SK-N-SH (cell line): ENCODE measurements around the gene TNFAIP8L1. TPM values are rescaled to one million over a fixed set of nuclear protein-coding genes. Genes with fewer than 3 reads are reported as not detected.

Experiments
- CTCF ChIA-PET: fragments of 300-600, 350-600 bp; formaldehyde crosslinking; extraction: SDS; loops from one replicate; lab custom pipeline; 2021; lab: Yijun Ruan, JAX
- POLR2A ChIA-PET: fragments of 350-600 bp; sonication (Branson Sonifier 250); formaldehyde crosslinking; extraction: SDS; loops from one replicate; lab custom pipeline; 2020; ENCODE audit warnings: antibody characterized with exemption, inconsistent platforms; lab: Yijun Ruan, JAX
- DNase-seq: peaks from one replicate; pipeline ENCODE4 v3.0.0; 2012
- H2AFZ ChIP-seq: fragments of 200-600 bp; sonication (generic); 2 replicates; pipeline ENCODE4 v1.8.1; 2016; ENCODE audit warnings: antibody characterized with exemption, mild to moderate bottlenecking, low read depth
- H3F3A ChIP-seq: fragments of 200-600 bp; sonication (generic); replicated peaks from 2 replicates; pipeline ENCODE3; 2016; ENCODE audit warnings: antibody characterized with exemption, mild to moderate bottlenecking; ENCODE audit not compliant: insufficient read depth
- H3K27ac ChIP-seq, 2 experiments: fragments of 200-500 bp in 1 of 2; fragments of 200-600 bp in 1 of 2; sonication (Bioruptor generic) in 1 of 2; sonication (generic), shearing (Covaris generic) in 1 of 2; 2 replicates each; pipeline versions ENCODE4 v1.5.1 to v1.6.1; 2014 to 2016; ENCODE audit warnings: low read depth in 2 of 2, inconsistent platforms in 1 of 2, low read length in 1 of 2, mild to moderate bottlenecking in 1 of 2, mixed read lengths in 1 of 2
- H3K27me3 ChIP-seq: fragments of 200-600 bp; sonication (generic), shearing (Covaris generic); 2 replicates; pipeline ENCODE4 v1.6.1; 2016; ENCODE audit warnings: mixed run types; ENCODE audit not compliant: insufficient read depth
- H3K36me3 ChIP-seq, 2 experiments: fragments of 200-500 bp in 1 of 2; fragments of 200-600 bp in 1 of 2; sonication (Bioruptor generic) in 1 of 2; sonication (generic) in 1 of 2; replicated peaks in 1 of 2; 2 replicates each; pipeline versions ENCODE3 to v1.5.1; 2014 to 2016; ENCODE audit warnings: low read length in 1 of 2, mild to moderate bottlenecking in 1 of 2; ENCODE audit not compliant: insufficient read depth in 2 of 2, control insufficient read depth in 1 of 2
- H3K4me1 ChIP-seq, 2 experiments: fragments of 200-500 bp in 1 of 2; fragments of 200-600 bp in 1 of 2; sonication (Bioruptor generic) in 1 of 2; sonication (generic), shearing (Covaris generic) in 1 of 2; 2 replicates each; pipeline versions ENCODE4 v1.5.1 to v1.6.1; 2014 to 2016; ENCODE audit warnings: low read depth in 1 of 2, low read length in 1 of 2, mixed run types in 1 of 2; ENCODE audit not compliant: insufficient read depth in 2 of 2, control insufficient read depth in 1 of 2
- H3K4me2 ChIP-seq: fragments of 200-600 bp; sonication (generic), shearing (Covaris generic); 2 replicates; pipeline ENCODE4 v1.6.1; 2017; ENCODE audit warnings: mixed run types
- H3K4me3 ChIP-seq, 2 experiments: fragments of 200-500 bp in 1 of 2; fragments of 200-600 bp in 1 of 2; sonication (Bioruptor generic) in 1 of 2; sonication (generic), shearing (Covaris generic) in 1 of 2; 2 replicates each; pipeline versions ENCODE4 v1.5.1 to v1.8.1; 2014 to 2016; ENCODE audit warnings: low read depth in 2 of 2, inconsistent platforms in 1 of 2, low read length in 1 of 2, mild to moderate bottlenecking in 1 of 2, mixed read lengths in 1 of 2, moderate library complexity in 1 of 2
- H3K79me2 ChIP-seq: fragments of 200-600 bp; sonication (generic); 2 replicates; pipeline ENCODE4 v1.8.1; 2017; ENCODE audit warnings: mild to moderate bottlenecking; ENCODE audit not compliant: insufficient read depth
- H3K9ac ChIP-seq: fragments of 200-600 bp; sonication (generic); 2 replicates; pipeline ENCODE4 v1.6.1; 2017; ENCODE audit warnings: mixed run types
- H3K9me2 ChIP-seq: fragments of 200-600 bp; sonication (generic); 2 replicates; pipeline ENCODE4 v1.6.1; 2017; ENCODE audit warnings: mixed run types
- H3K9me3 ChIP-seq: fragments of 200-600 bp; sonication (generic); 2 replicates; pipeline ENCODE4 v1.6.1; 2017; ENCODE audit warnings: mixed run types, mild to moderate bottlenecking, moderate library complexity
- H4K20me1 ChIP-seq: fragments of 200-600 bp; sonication (generic); 2 replicates; pipeline ENCODE4 v1.6.1; 2017; ENCODE audit warnings: mild to moderate bottlenecking, mixed run types; ENCODE audit not compliant: insufficient read depth
- CHD2 ChIP-seq: fragments of 150-350 bp; IDR thresholded peaks from 2 replicates; pipeline ENCODE4 v1.6.1; 2018; ENCODE audit warnings: low read length; ENCODE audit not compliant: partially characterized antibody
- FOXJ3 ChIP-seq: sonication (generic); formaldehyde crosslinking; IDR thresholded peaks from 2 replicates; pipeline ENCODE4 v1.5.1; 2020; ENCODE audit warnings: mild to moderate bottlenecking, missing genetic modification reagents
- FOXM1 ChIP-seq: IDR thresholded peaks from 2 replicates; pipeline ENCODE4 v1.4.0; 2012; ENCODE audit warnings: low read depth, mild to moderate bottlenecking
- GABPA ChIP-seq: IDR thresholded peaks from 2 replicates; pipeline ENCODE4 v1.4.0; 2012; ENCODE audit warnings: low read depth, mild to moderate bottlenecking
- IRF3 ChIP-seq: fragments of 150-350 bp; IDR thresholded peaks from 2 replicates; pipeline ENCODE4 v1.6.1; 2016; ENCODE audit warnings: mild to moderate bottlenecking, low read depth, low read length
- JUND ChIP-seq: IDR thresholded peaks from 2 replicates; pipeline ENCODE4 v1.4.0; 2012
- MAX ChIP-seq: IDR thresholded peaks from 2 replicates; pipeline ENCODE4 v1.4.0; 2012; ENCODE audit warnings: low read depth
- MXI1 ChIP-seq: IDR thresholded peaks from 2 replicates; pipeline ENCODE4 v1.6.1; 2012; ENCODE audit warnings: mild to moderate bottlenecking, low read depth, low read length, improper control_type of control experiment
- POLR2AphosphoS5 ChIP-seq: IDR thresholded peaks from 2 replicates; pipeline ENCODE4 v1.6.1; 2012; ENCODE audit warnings: low read depth, low read length
- RFX5 ChIP-seq: IDR thresholded peaks from 2 replicates; pipeline ENCODE4 v1.6.1; 2012; ENCODE audit warnings: mild to moderate bottlenecking, improper control_type of control experiment, low read length
- SIN3A ChIP-seq: IDR thresholded peaks from 2 replicates; pipeline ENCODE4 v1.6.1; 2012; ENCODE audit warnings: low read depth, mild to moderate bottlenecking, low read length, moderate library complexity, borderline replicate concordance
- SMC3 ChIP-seq: IDR thresholded peaks from 2 replicates; pipeline ENCODE4 v1.6.1; 2012; ENCODE audit warnings: low read depth, low read length, improper control_type of control experiment
- TAF1 ChIP-seq: IDR thresholded peaks from 2 replicates; pipeline ENCODE4 v1.6.1; 2012; ENCODE audit warnings: low read depth, mild to moderate bottlenecking, low read length, moderate library complexity, borderline replicate concordance
- USF2 ChIP-seq: fragments of 150-350 bp; IDR thresholded peaks from 2 replicates; pipeline ENCODE4 v1.6.1; 2017; ENCODE audit warnings: antibody characterized with exemption, low read length, low read depth, borderline replicate concordance
- YY1 ChIP-seq: IDR thresholded peaks from 2 replicates; pipeline ENCODE4 v1.4.0; 2012; ENCODE audit warnings: low read depth, mild to moderate bottlenecking
- WGBS: methylation state at CpG from one replicate; pipeline ENCODE4 v1.1.6; 2017; ENCODE audit warnings: low lambda C conversion rate; 5-methylcytosine and 5-hydroxymethylcytosine counted together
- polyA plus RNA-seq, 3 experiments: library from polyadenylated mRNA; depleted of rRNA; stranded (reverse); fragments of >200 nt; gene quantifications; 2 replicates each; pipeline ENCODE4 v1.2.3, GENCODE V29; 2012

The TNFAIP8L1 gene
- 5.7 and 6.4 TPM in 2 replicates for polyA plus RNA-seq (2012; rRNA removed)
- 4.6 and 6.5 TPM in 2 replicates for polyA plus RNA-seq (2012; cell fraction: cytosol; rRNA removed)
- polyA plus RNA-seq (2012; cell fraction: nucleus; rRNA removed), result 3.5 and 4.0 TPM in 2 replicates

- Histone ChIP-seq H3K9ac (peak within 1 kb of the TSS; percentile 85), H3F3A (peaks cover 21% of the 10 kb centered on the region), H3K27ac (peak within 1 kb of the TSS; percentile 54 to 62; a peak in 3 of 4 replicates), H3K4me2 (peak within 1 kb of the TSS; percentile 100), H3K36me3 (no peaks in the 10 kb centered on the region), H3K9me2 (no peaks in the 10 kb centered on the region), H4K20me1 (no peaks in the 10 kb centered on the region), H2AFZ (peak within 1 kb of the TSS; percentile 95), H3K4me3 (peak within 1 kb of the TSS; percentile 72 to 89), H3K4me1 (peaks cover 3 to 20% of the 10 kb centered on the region in 2 experiments; a peak in 1 of 4 replicates), H3K79me2 (peaks cover 23% of the 10 kb centered on the region), H3K9me3 (no peaks in the 10 kb centered on the region)
- CTCF ChIA-PET, result interaction anchor here (1.5 to 3.4 kb wide), 6 partner anchors 32 to 116 kb away, joined by 4 to 200 read pairs (median 20); partner anchors contain the start of gene SEMA6B
- DNase-seq, result peak; percentile 100
- TF ChIP-seq SIN3A, result no peak; the same call in 1 of the 2 replicates
- TF ChIP-seq SMC3, result no peak
- TF ChIP-seq RFX5, result no peak
- peak; percentile 90 for TF ChIP-seq MAX
- TF ChIP-seq FOXM1, result peak; percentile 97
- no peak for TF ChIP-seq USF2
- no peak for TF ChIP-seq FOXJ3 (CRISPR knock-in tag)
- peak; percentile 55; the same call in 1 of the 2 replicates for TF ChIP-seq IRF3
- no peak for TF ChIP-seq POLR2AphosphoS5
- no peak for TF ChIP-seq YY1
- peak; percentile 95 for TF ChIP-seq MXI1
- TF ChIP-seq JUND, result no peak
- TF ChIP-seq CHD2, result peak; percentile 63
- TF ChIP-seq GABPA, result 0 out of 2 replicates have a peak, but pooled peaks have one; percentile 9
- no peak for TF ChIP-seq TAF1
- TF ChIP-seq, all 33 proteins: peak for 6
- POLR2A ChIA-PET, result no interaction called here
- 6% methylated on average over 32 of the region's 49 CpGs for WGBS
- no peaks in the 10 kb centered on the region for H3K27me3 ChIP-seq
Measured at GRCh38 chr19:4638828-4639530, at the start of gene TNFAIP8L1. Gene TNFAIP8L1, plus strand, starts transcription at chr19:4639516. Its CDS starts 12,354 bp downstream, at chr19:4651870.
